HCT116 (cell line): ENCODE measurements around the gene ANKRD23. TPM values are rescaled to one million over a fixed set of nuclear protein-coding genes. Genes with fewer than 3 reads are reported as not detected.

Experiments
- ATAC-seq: fragments of 200-7000 bp; cut with Tn5 transposase; 2 replicates; pipeline ENCODE4 v1.9.1; 2020; ENCODE audit warnings: mild to moderate bottlenecking, moderate library complexity
- BruUV-seq: library from RNA; stranded (reverse); fragments of 400-500 nt; replicated peaks from 2 replicates; lab custom pipeline; 2021; lab: Mats Ljungman, UMichigan
- CTCF ChIA-PET: fragments of 300-600 bp; sonication (Branson Sonifier 250); formaldehyde crosslinking; loops from one replicate; lab custom pipeline; 2021; ENCODE audit warnings: antibody characterized with exemption; lab: Charles Lee
- POLR2A ChIA-PET: fragments of 300-600, 350-600 bp; sonication (Branson Sonifier 250); formaldehyde crosslinking; loops from one replicate; lab custom pipeline; 2021; ENCODE audit warnings: antibody characterized with exemption; lab: Charles Lee
- RAD21 ChIA-PET, 2 experiments: fragments of 300-600 bp; sonication (Branson Sonifier 250); formaldehyde crosslinking; loops; one replicate each; lab custom pipeline; 2023; ENCODE audit warnings: low total read pairs in 2 of 2; ENCODE audit not compliant: uncharacterized antibody in 2 of 2, unreplicated experiment in 2 of 2, low non-redundant PET in 1 of 2; lab: Charles Lee
- DNase-seq: peaks from one replicate; pipeline ENCODE4 v3.0.0-alpha.2; 2010; ENCODE audit warnings: low read depth, low spot score
- H2AFZ ChIP-seq: fragments of 200-600 bp; shearing (Covaris generic), sonication (generic); 2 replicates; pipeline ENCODE4 v1.6.1; 2017; ENCODE audit warnings: low read depth, mixed run types, mixed read lengths, antibody characterized with exemption, low read length; ENCODE audit not compliant: poor library complexity, severe bottlenecking
- H3K27ac ChIP-seq: 2 replicates; pipeline ENCODE4 v1.5.1; 2012; ENCODE audit warnings: low read depth, low read length
- H3K27me3 ChIP-seq: fragments of 200-600 bp; sonication (generic); 2 replicates; pipeline ENCODE4 v1.6.1; 2016; ENCODE audit warnings: mixed run types, low read length, mixed read lengths; ENCODE audit not compliant: insufficient read depth
- H3K36me3 ChIP-seq, 2 experiments: fragments of 200-500 bp in 1 of 2; fragments of 200-600 bp in 1 of 2; sonication (Bioruptor generic) in 1 of 2; sonication (generic) in 1 of 2; 2 replicates each; pipeline versions ENCODE4 v1.5.1 to v1.6.1; 2014 to 2016; ENCODE audit warnings: low read length in 2 of 2, inconsistent platforms in 1 of 2, mixed read lengths in 1 of 2, mixed run types in 1 of 2; ENCODE audit not compliant: insufficient read depth in 2 of 2, control insufficient read depth in 1 of 2
- H3K4me1 ChIP-seq, 2 experiments: fragments of 200-600 bp in 1 of 2; sonication (generic) in 1 of 2; 2 replicates each; pipeline versions ENCODE4 v1.5.1 to v1.6.1; 2012 to 2017; ENCODE audit warnings: low read length in 2 of 2, inconsistent platforms in 1 of 2, mild to moderate bottlenecking in 1 of 2, mixed read lengths in 1 of 2, mixed run types in 1 of 2, moderate library complexity in 1 of 2; ENCODE audit not compliant: insufficient read depth in 2 of 2, control insufficient read depth in 1 of 2
- H3K4me2 ChIP-seq: fragments of 200-600 bp; sonication (generic); 2 replicates; pipeline ENCODE4 v1.6.1; 2017; ENCODE audit warnings: mixed run types, low read length, mixed read lengths
- H3K4me3 ChIP-seq, 2 experiments: fragments of 200-600 bp in 1 of 2; sonication (generic) in 1 of 2; replicated peaks in 1 of 2; 2 replicates each; pipeline ENCODE4 v1.5.1; 2011 to 2016; ENCODE audit warnings: low read length in 2 of 2, control low read depth in 1 of 2, low read depth in 1 of 2, mild to moderate bottlenecking in 1 of 2, mixed read lengths in 1 of 2, mixed run types in 1 of 2
- H3K79me2 ChIP-seq: fragments of 200-600 bp; sonication (generic); 2 replicates; pipeline ENCODE4 v1.6.1; 2017; ENCODE audit warnings: mild to moderate bottlenecking, mixed run types, low read length, moderate library complexity, mixed read lengths; ENCODE audit not compliant: insufficient read depth
- H3K9ac ChIP-seq: fragments of 200-600 bp; sonication (generic); 2 replicates; pipeline ENCODE4 v1.6.1; 2016; ENCODE audit warnings: low read length, mixed read lengths
- H3K9me2 ChIP-seq: fragments of 200-600 bp; sonication (generic), shearing (Covaris generic); 2 replicates; pipeline ENCODE4 v1.6.1; 2017; ENCODE audit warnings: mixed run types, mild to moderate bottlenecking, moderate library complexity; ENCODE audit not compliant: insufficient read depth
- H3K9me3 ChIP-seq, 2 experiments: fragments of 200-500 bp in 1 of 2; fragments of 200-600 bp in 1 of 2; sonication (Bioruptor generic) in 1 of 2; sonication (generic) in 1 of 2; 2 replicates each; pipeline ENCODE4 v1.6.1; 2014 to 2017; ENCODE audit warnings: low read length in 2 of 2, mixed read lengths in 2 of 2, inconsistent platforms in 1 of 2, low read depth in 1 of 2, mild to moderate bottlenecking in 1 of 2, mixed run types in 1 of 2, moderate library complexity in 1 of 2; ENCODE audit not compliant: control insufficient read depth in 1 of 2, insufficient read depth in 1 of 2
- H4K20me1 ChIP-seq: fragments of 200-600 bp; sonication (generic), shearing (Covaris generic); 2 replicates; pipeline ENCODE4 v1.6.1; 2017; ENCODE audit warnings: mixed run types, mild to moderate bottlenecking, moderate library complexity; ENCODE audit not compliant: insufficient read depth
- CEBPB ChIP-seq: IDR thresholded peaks from 2 replicates; pipeline ENCODE4 v1.6.1; 2012; ENCODE audit warnings: low read depth
- EGR1 ChIP-seq: IDR thresholded peaks from 2 replicates; pipeline ENCODE4 v1.6.1; 2012; ENCODE audit warnings: low read depth
- ELF1 ChIP-seq: IDR thresholded peaks from 2 replicates; pipeline ENCODE4 v1.6.1; 2012; ENCODE audit warnings: low read depth, borderline replicate concordance
- EZH2 ChIP-seq: fragments of 200-600 bp; sonication (generic); IDR thresholded peaks from 2 replicates; pipeline ENCODE4 v1.6.1; 2017; ENCODE audit warnings: antibody characterized with exemption, mixed run types
- EZH2phosphoT487 ChIP-seq: fragments of 200-600 bp; IDR thresholded peaks from 2 replicates; pipeline ENCODE4 v1.6.1; 2018; ENCODE audit warnings: antibody characterized with exemption, borderline replicate concordance
- FOSL1 ChIP-seq: IDR thresholded peaks from 2 replicates; pipeline ENCODE4 v1.6.1; 2012; ENCODE audit warnings: low read depth
- MAX ChIP-seq: IDR thresholded peaks from 2 replicates; pipeline ENCODE4 v1.6.1; 2012
- POLR2AphosphoS5 ChIP-seq: IDR thresholded peaks from 2 replicates; pipeline ENCODE4 v1.6.1; 2011; ENCODE audit warnings: mild to moderate bottlenecking, low read depth, low read length, moderate library complexity
- REST ChIP-seq: IDR thresholded peaks from 2 replicates; pipeline ENCODE4 v1.6.1; 2012; ENCODE audit warnings: low read depth
- TCF7L2 ChIP-seq: IDR thresholded peaks from 2 replicates; pipeline ENCODE4 v1.7.0; 2011; ENCODE audit warnings: borderline replicate concordance, inconsistent platforms; ENCODE audit not compliant: insufficient read depth, insufficient read length; ENCODE audit errors: extremely low read depth
- ZBTB33 ChIP-seq: IDR thresholded peaks from 2 replicates; pipeline ENCODE4 v1.6.1; 2011; ENCODE audit warnings: mild to moderate bottlenecking, low read length, moderate library complexity; ENCODE audit not compliant: insufficient replicate concordance; ENCODE audit errors: extremely low read depth
- ZNF274 ChIP-seq: fragments of 200-500 bp; sonication (Bioruptor generic); IDR thresholded peaks from 2 replicates; pipeline ENCODE4 v1.6.1; 2014; ENCODE audit warnings: mild to moderate bottlenecking, low read depth, low read length, inconsistent platforms
- intact Hi-C: fragments of 100-400 bp; cut with micrococcal nuclease; formaldehyde crosslinking; loops from 2 replicates; pipeline ENCODE4 v1.10.0; 2022
- total RNA-seq: library from RNA; stranded (reverse); gene quantifications from one replicate; pipeline ENCODE4 v1.2.1, GENCODE V29; 2021; ENCODE audit not compliant: unreplicated experiment

The ANKRD23 gene
- total RNA-seq, 1 experiment from 2014 or later: 1.4 TPM

- ChIA-PET POLR2A (no interaction called here), CTCF (no interaction called here), RAD21 (no interaction called here)
These were observed 47.9 kb upstream of the ANKRD23 start for GRCh38 chr2:96891591-96892333.

More at GRCh38 chr2:96891591-96892333, 47.9 kb upstream of the ANKRD23 start:
- H3K9me2 ChIP-seq: no peaks in the 10 kb centered on the region
- H3K36me3 ChIP-seq: no peaks in the 10 kb centered on the region
- H3K4me1 ChIP-seq: peaks cover 8 to 13% of the 10 kb centered on the region in 2 experiments; a peak in 3 of 4 replicates
- H3K4me2 ChIP-seq: no peak overlapping the region
- intact Hi-C loops: no loop called here
- no peak overlapping the region for H3K4me3 ChIP-seq
- no peaks in the 10 kb centered on the region for H3K79me2 ChIP-seq
- H3K27me3 ChIP-seq: no peaks in the 10 kb centered on the region
- H4K20me1 ChIP-seq: no peaks in the 10 kb centered on the region
- no peak overlapping the region for H3K27ac ChIP-seq
- H2AFZ ChIP-seq: no peak overlapping the region
- H3K9ac ChIP-seq: no peak overlapping the region
- BruUV-seq: no TSS peak
- no peaks in the 10 kb centered on the region for H3K9me3 ChIP-seq
- ATAC-seq (no peak), DNase-seq (no peak)
- no peak for TF ChIP-seq MAX
- no peak for TF ChIP-seq EGR1
- TF ChIP-seq EZH2phosphoT487: no peak
- no peak for TF ChIP-seq TCF7L2
- TF ChIP-seq EZH2: no peak
- TF ChIP-seq ZNF274: no peak
- TF ChIP-seq POLR2AphosphoS5: no peak
- no peak for TF ChIP-seq ELF1
- TF ChIP-seq CEBPB: no peak
- TF ChIP-seq FOSL1: no peak
- no peak for TF ChIP-seq REST
- no peak for TF ChIP-seq ZBTB33
